GM12891 (cell line): Measurements from ENCODE around the gene IRF1.

Source experiments
- PAX5 ChIP-seq: IDR thresholded peaks from 2 replicates; pipeline ENCODE4 v1.6.1; 2011; ENCODE audit warnings: low read length, moderate library complexity, mild to moderate bottlenecking; ENCODE audit not compliant: insufficient read depth, severe bottlenecking
- POLR2A ChIP-seq: IDR thresholded peaks from 2 replicates; pipeline ENCODE4 v1.6.1; 2011; ENCODE audit warnings: low read depth, low read length, control low read depth
- POLR2AphosphoS5 ChIP-seq: IDR thresholded peaks from 2 replicates; pipeline ENCODE4 v1.6.1; 2011; ENCODE audit warnings: low read depth, low read length, control low read depth
- SPI1 ChIP-seq: IDR thresholded peaks from 2 replicates; pipeline ENCODE4 v1.6.1; 2011; ENCODE audit warnings: low read depth, low read length, control low read depth
- TAF1 ChIP-seq: IDR thresholded peaks from 2 replicates; pipeline ENCODE4 v1.6.1; 2011; ENCODE audit warnings: low read depth, low read length, control low read depth

DNA sequence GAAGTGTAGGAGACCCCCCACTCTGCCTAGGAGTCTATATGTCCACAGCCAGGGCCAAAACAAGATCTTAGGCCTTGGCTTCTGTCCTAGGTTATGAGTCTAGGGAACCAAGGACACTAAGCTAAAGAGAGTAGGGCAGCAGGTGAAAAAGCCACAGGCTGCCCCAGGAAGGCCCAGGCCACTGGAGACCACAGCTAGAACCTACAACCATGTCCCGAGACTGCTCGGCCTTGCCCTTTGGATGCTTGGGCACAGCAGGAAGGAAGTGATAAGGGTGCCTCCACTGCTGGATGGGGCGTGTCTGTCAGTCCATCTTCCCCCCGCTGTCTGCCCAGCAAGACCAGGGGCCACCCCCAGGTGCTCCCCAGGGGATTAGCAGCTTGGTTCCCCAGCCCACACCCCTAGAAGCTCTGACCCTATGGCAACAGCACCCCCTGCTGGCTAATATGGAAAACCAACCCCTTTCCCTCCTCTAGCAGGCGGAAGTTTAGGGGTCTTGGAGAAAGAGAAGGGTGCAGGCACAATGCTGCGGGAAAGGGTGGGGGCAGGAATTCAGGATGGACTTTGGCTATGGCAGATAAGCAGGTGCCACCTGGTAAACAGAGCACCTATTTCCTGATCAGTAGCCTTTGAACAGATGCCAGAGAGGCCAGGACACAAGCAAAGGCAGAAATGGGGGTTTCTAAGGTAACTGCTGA is 10.5 kb upstream of the IRF1 start:
- TF ChIP-seq POLR2AphosphoS5 (no peak), POLR2A (no peak), TAF1 (no peak), SPI1 (no peak), PAX5 (no peak)
